ENCODE measurements around the gene FGD6.
A peak's percentile ranks its signal among the peaks of the same experiment; 100 is the strongest.
"Not testable (repeated sequence)": the region's sequence is repeated elsewhere in the genome, so short reads cannot be mapped to it uniquely, and the experiment has no call there.

Gene FGD6

GRCh38 chr12:95118138-95118787 lies 99.0 kb downstream of the FGD6 start:
- no peak for DNase-seq

- DNase-seq, result peak; percentile 34
Observed at GRCh38 chr12:95117178-95117599, 100.1 kb downstream of the FGD6 start.

GRCh38 chr12:95116773-95117172 lies 100.5 kb downstream of the FGD6 start:
- DNase-seq, result no peak

GRCh38 chr12:95116341-95116740 lies 100.9 kb downstream of the FGD6 start:
- DNase-seq, result no peak

GRCh38 chr12:95115641-95116040 lies 101.6 kb downstream of the FGD6 start:
- DNase-seq, result no peak

GRCh38 chr12:95114766-95115405 lies 102.4 kb downstream of the FGD6 start:
- DNase-seq, result no peak

GRCh38 chr12:95107362-95107761 lies 109.9 kb downstream of the FGD6 start:
- DNase-seq, result no peak

GRCh38 chr12:95105540-95105939 lies 111.7 kb downstream of the FGD6 start:
- no peak for DNase-seq

- no peak for DNase-seq
Observed at GRCh38 chr12:95104919-95105452, 112.3 kb downstream of the FGD6 start.

- peak; percentile 51 for DNase-seq
Observed at GRCh38 chr12:95102916-95103671, 114.2 kb downstream of the FGD6 start.

- DNase-seq, result not testable (repeated sequence)
Observed at GRCh38 chr12:95101957-95102356, 115.3 kb downstream of the FGD6 start.

GRCh38 chr12:95100264-95101190 lies 116.7 kb downstream of the FGD6 start:
- DNase-seq, result no peak

GRCh38 chr12:95099270-95099790 lies 117.9 kb downstream of the FGD6 start:
- DNase-seq, result no peak

GRCh38 chr12:95096852-95097251 lies 120.4 kb downstream of the FGD6 start:
- no peak for DNase-seq

GRCh38 chr12:95096378-95096777 lies 120.9 kb downstream of the FGD6 start:
- DNase-seq, result no peak

GRCh38 chr12:95095866-95096265 lies 121.4 kb downstream of the FGD6 start:
- DNase-seq, result not testable (repeated sequence)

- DNase-seq, result no peak
Observed at GRCh38 chr12:95089462-95089861, 127.8 kb downstream of the FGD6 start.

- DNase-seq, result no peak
Observed at GRCh38 chr12:95088379-95088778, 128.9 kb downstream of the FGD6 start.

GRCh38 chr12:95085612-95086011 lies 131.7 kb downstream of the FGD6 start:
- DNase-seq, result no peak

- no peak for DNase-seq
Observed at GRCh38 chr12:95083938-95084337, 133.3 kb downstream of the FGD6 start.

- no peak for DNase-seq
Observed at GRCh38 chr12:95083471-95083870, 133.8 kb downstream of the FGD6 start.

- no peak for DNase-seq
Observed at GRCh38 chr12:95077341-95077740, 139.9 kb downstream of the FGD6 start.

All from GF-D8 (cell line).